ENCODE data around the gene ECHDC3. TPM values are rescaled to one million over a fixed set of nuclear protein-coding genes. Genes with fewer than 3 reads are reported as not detected.

ECHDC3 gene
- total RNA-seq, 2 donors from 2014 or later: 12.9 to 13.6 TPM

DNA sequence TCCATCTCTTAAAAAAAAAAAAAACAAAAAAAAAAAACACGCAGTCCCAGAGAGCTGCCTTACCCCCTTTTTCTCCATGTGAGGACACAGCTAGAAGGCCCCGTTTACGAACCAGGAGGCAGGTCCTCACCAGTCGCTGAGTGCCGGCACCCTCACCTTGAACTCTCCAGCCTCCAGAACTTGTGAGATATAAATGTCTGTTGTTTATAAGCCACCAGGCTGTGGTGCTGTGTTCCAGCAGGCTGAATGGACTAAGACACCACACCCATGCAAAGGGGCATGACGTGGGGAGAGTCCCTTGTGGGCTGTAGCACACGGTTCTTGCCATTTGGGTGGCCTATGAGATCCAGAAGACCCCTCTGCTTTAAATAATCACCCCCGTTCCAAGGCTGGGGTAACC lies 17.2 kb downstream of the ECHDC3 start:
- peaks cover 3% of the 10 kb centered on the region for H3K4me1 ChIP-seq (ENCODE audit: control insufficient read depth, insufficient read depth, low read length)
- H3K27ac ChIP-seq (ENCODE audit: low read depth, low read length): no peak overlapping the region
- peaks cover 8% of the 10 kb centered on the region for H3K36me3 Mint-ChIP-seq (ENCODE audit: low read depth)
- no peaks in the 10 kb centered on the region for H3K9me3 Mint-ChIP-seq
- H3K4me3 Mint-ChIP-seq: no peak overlapping the region
- no peaks in the 10 kb centered on the region for H3K9me3 ChIP-seq (ENCODE audit: control insufficient read depth, low read length)
- WGBS, 2 experiments (ENCODE audit: insufficient coverage in 1 of 2, insufficient read length in 1 of 2): 95 to 100% methylated on average over 4 to 8 of the region's 8 CpGs
- no peaks in the 10 kb centered on the region for H3K27me3 Mint-ChIP-seq (ENCODE audit: insufficient read depth)
- no peak overlapping the region for H3K27ac Mint-ChIP-seq
- H3K27me3 ChIP-seq (ENCODE audit: control insufficient read depth, insufficient read depth, low read length, poor library complexity, severe bottlenecking): no peaks in the 10 kb centered on the region
- H3K4me3 ChIP-seq (ENCODE audit: low read length): no peak overlapping the region
- H3K9ac ChIP-seq (ENCODE audit: extremely low read depth, low read length, poor library complexity, severe bottlenecking): no peak overlapping the region
- H3K36me3 ChIP-seq (ENCODE audit: control insufficient read depth, insufficient read depth, low read length): no peaks in the 10 kb centered on the region
- H3K4me1 Mint-ChIP-seq: peaks cover 9% of the 10 kb centered on the region
- DNase-seq: peak; percentile 34
- TF ChIP-seq CTCF (conservative IDR thresholded peaks at IDR 0.05): no peak

DNA sequence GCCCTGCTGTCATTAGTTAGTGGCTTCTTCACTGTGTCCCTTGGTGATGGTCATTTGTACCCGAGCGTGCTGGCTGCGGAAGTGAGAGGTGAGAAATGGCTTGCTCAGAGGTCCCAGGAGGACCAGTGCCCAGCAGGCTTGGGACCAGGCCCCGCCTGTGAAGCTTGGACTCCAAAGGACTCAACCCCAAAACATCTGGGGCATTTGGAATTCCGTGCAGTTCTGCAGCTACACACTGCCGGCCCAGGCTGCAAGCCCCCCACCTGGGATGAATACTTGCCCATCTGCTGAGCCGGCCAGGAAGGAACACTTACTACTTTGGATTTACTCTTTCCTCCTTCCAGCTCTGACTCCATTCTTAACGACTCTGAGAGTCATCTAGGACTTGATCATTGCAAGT lies 18.0 kb downstream of the ECHDC3 start:
- Histone ChIP-seq H3K27me3 (ENCODE audit: control insufficient read depth, insufficient read depth, low read length, poor library complexity, severe bottlenecking) (no peaks in the 10 kb centered on the region), H3K4me3 (ENCODE audit: low read length) (no peak overlapping the region), H3K9me3 (ENCODE audit: control insufficient read depth, low read length) (no peaks in the 10 kb centered on the region), H3K4me1 (ENCODE audit: control insufficient read depth, insufficient read depth, low read length) (peaks cover 3% of the 10 kb centered on the region), H3K36me3 (ENCODE audit: control insufficient read depth, insufficient read depth, low read length) (no peaks in the 10 kb centered on the region), H3K27ac (ENCODE audit: low read depth, low read length) (no peak overlapping the region), H3K9ac (ENCODE audit: extremely low read depth, low read length, poor library complexity, severe bottlenecking) (no peak overlapping the region)
- Mint-ChIP-seq H3K27ac (no peak overlapping the region), H3K4me3 (no peak overlapping the region), H3K36me3 (ENCODE audit: low read depth) (peaks cover 8% of the 10 kb centered on the region), H3K9me3 (no peaks in the 10 kb centered on the region), H3K27me3 (ENCODE audit: insufficient read depth) (no peaks in the 10 kb centered on the region), H3K4me1 (peaks cover 14% of the 10 kb centered on the region)
- DNase-seq: peak; percentile 21
- WGBS, 2 experiments (ENCODE audit: insufficient coverage in 1 of 2, insufficient read length in 1 of 2): 84 to 98% methylated on average over 5 to 8 of the region's 8 CpGs
- no peak for TF ChIP-seq CTCF (conservative IDR thresholded peaks at IDR 0.05)

GRCh38 chr10:11760861-11761260 lies 18.7 kb downstream of the ECHDC3 start:
- H3K4me1 ChIP-seq (ENCODE audit: control insufficient read depth, insufficient read depth, low read length): peaks cover 3% of the 10 kb centered on the region
- H3K4me1 Mint-ChIP-seq: peaks cover 18% of the 10 kb centered on the region
- 79 to 80% methylated on average over 6 to 7 of the region's 7 CpGs for WGBS, 2 experiments (ENCODE audit: insufficient coverage in 1 of 2, insufficient read length in 1 of 2)

More at GRCh38 chr10:11760861-11761260, 18.7 kb downstream of the ECHDC3 start:
- no peak overlapping the region for H3K27ac Mint-ChIP-seq
- H3K9me3 Mint-ChIP-seq: no peaks in the 10 kb centered on the region
- DNase-seq: no peak
- no peak overlapping the region for H3K4me3 Mint-ChIP-seq
- H3K9ac ChIP-seq (ENCODE audit: extremely low read depth, low read length, poor library complexity, severe bottlenecking): no peak overlapping the region
- H3K36me3 ChIP-seq (ENCODE audit: control insufficient read depth, insufficient read depth, low read length): no peaks in the 10 kb centered on the region
- no peaks in the 10 kb centered on the region for H3K27me3 Mint-ChIP-seq (ENCODE audit: insufficient read depth)
- TF ChIP-seq CTCF (conservative IDR thresholded peaks at IDR 0.05): no peak
- peaks cover 3% of the 10 kb centered on the region for H3K36me3 Mint-ChIP-seq (ENCODE audit: low read depth)
- H3K27me3 ChIP-seq (ENCODE audit: control insufficient read depth, insufficient read depth, low read length, poor library complexity, severe bottlenecking): no peaks in the 10 kb centered on the region
- H3K27ac ChIP-seq (ENCODE audit: low read depth, low read length): no peak overlapping the region
- H3K9me3 ChIP-seq (ENCODE audit: control insufficient read depth, low read length): no peaks in the 10 kb centered on the region
- H3K4me3 ChIP-seq (ENCODE audit: low read length): no peak overlapping the region

Data from endodermal cell (in vitro differentiated cells).